ENCODE measurements around the gene PLPPR5.
"Not testable (repeated sequence)": the region's sequence is repeated elsewhere in the genome, so short reads cannot be mapped to it uniquely, and the experiment has no call there.

PLPPR5 gene

DNA sequence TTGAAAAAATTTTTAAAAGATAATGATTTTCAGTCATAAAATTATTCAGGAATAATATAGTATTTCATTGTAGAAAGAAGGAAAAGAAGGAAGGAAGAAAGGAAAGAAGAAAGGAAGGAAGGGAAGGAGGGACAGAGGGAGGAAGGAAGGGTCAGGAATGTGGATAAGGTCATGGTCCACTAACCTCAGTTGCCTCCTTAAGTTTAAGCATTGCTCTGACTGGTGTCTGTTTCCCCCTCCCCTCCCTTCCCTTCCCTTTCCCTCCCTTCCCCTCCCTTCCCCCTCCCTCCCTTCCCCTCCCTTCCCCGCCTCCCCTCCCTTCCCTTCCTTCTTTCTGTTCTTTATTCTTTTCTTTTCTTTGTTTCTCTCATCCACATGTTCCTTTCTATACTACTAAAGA, 95.7 kb downstream of the PLPPR5 start:
- no peak for DNase-seq

DNA sequence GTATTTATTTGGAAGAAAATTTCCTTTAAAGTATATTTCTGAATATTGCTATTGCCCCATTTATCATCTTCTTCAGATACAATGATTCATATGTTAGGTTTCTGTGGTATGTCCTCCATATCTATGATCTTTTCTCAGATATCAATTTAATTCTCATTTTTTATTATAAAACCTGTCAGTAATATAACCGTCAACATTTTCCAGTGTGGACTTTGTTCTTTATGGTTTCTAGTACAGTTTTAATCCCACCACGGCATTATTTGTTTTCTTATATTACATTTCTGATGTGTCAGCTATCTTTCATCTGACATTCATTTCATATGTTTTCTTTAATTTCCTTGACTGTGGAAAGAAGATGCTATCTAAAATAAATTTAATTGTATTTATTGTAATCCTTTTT, 97.9 kb downstream of the PLPPR5 start:
- DNase-seq = no peak

DNA sequence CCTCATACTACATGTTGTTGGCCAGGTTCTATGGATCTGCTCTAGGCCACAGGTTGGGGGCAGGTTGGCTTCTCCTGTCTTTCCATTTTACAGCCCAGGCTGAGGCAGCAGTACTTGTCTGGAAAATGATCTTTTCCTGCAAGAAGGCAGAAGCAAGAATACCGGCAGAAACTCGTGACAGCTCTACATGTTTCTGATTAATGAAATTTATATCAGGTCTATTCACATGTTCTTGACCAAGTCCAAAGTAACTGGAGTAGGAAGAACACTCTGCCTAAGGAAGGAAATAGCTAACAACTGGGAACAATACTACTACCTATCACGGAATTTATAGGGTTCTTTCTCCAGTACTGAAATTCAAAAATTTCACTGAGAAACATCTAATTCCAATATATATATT, 98.3 kb downstream of the PLPPR5 start:
- no peak for DNase-seq

DNA sequence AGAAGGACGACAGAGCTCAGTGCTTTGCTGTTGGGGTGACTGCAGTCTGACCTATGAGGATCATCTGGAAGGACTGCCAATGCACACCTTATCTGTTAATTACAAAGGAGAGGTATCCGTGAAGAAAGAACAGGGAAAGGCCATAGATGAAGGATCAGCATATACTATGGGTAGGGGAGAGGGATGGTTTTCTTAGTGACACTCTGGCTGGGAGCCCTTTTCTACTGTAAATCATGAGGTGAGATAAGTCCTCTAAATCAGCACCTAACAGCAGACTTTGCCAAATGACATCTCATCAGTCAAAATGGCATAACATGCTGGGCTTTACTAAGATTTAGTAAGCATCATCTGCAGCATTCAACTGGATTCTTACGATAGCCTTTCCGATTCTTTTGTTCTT, 100.0 kb downstream of the PLPPR5 start:
- no peak for DNase-seq

DNA sequence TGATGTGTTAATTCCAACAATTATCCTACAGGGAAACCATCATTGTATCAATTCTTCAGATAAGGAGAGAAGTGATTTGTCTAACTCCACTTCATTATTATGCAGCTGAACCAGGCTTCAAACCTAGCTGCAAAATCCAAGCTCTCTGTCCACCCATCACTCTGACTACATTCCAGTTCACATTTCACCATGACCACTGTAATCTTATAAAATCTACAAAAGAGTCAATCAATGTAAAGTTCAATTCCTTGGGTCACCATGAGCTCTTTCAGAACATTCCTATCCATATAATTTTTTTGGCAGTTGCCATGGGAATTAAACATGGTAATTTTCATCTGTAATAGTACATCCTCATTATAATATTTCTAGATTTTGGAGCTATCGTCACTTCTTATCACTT, 100.9 kb downstream of the PLPPR5 start:
- DNase-seq = no peak

DNA sequence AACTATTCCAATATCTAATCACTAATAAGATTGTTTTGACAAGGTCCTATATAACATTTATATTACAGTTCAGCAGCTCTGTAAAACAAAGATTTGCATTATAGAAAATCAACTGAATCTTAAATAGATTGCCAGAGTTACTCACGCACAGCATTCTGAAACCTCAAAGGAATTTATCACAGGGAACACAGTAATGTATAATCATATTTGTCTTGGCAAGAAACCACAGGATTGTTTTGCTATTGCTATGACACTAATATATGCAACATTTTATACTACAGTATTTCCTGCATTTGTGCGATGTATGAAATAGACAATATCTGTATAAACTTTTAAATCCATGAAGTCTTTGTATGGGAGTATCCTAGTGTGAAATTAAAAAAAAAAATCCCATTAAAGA, 101.4 kb downstream of the PLPPR5 start:
- no peak for DNase-seq

DNA sequence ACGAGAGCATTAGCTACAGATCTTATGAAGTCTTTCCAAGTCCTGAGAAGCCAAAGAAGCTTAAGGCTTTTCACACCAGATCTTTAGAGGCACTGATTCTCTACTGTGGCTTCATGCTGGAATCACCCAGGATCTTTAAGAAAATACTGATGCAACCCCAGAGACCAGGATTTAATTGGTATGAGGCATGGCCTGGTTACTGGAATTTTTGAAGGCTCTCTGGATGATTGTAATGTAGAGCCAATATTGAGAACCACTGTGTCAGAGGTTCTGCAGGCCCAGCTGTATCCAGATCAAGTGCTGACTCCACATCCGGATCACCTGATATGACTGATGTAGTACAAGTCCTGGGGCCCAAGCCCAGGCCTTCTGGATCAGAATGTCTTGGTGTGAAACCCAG, 105.7 kb downstream of the PLPPR5 start:
- DNase-seq = no peak

DNA sequence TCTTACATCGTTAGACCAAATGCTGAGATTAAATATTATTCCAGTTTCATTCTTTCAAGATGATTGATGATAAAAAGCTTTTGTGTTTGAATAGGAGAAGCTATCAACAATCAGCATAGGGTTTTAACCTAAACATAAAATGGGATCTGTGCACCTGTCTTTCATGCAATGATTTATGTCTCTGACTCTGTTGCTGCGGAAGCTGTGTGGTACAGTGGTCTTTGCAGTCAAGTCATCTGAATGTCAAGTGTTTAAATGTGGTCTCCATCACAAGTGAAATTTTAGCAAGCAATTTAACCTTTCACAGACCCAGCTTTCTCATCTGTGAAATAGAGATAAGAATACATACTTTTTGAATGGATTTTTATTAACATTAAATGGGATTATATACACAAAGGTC, 107.2 kb downstream of the PLPPR5 start:
- no peak for DNase-seq

DNA sequence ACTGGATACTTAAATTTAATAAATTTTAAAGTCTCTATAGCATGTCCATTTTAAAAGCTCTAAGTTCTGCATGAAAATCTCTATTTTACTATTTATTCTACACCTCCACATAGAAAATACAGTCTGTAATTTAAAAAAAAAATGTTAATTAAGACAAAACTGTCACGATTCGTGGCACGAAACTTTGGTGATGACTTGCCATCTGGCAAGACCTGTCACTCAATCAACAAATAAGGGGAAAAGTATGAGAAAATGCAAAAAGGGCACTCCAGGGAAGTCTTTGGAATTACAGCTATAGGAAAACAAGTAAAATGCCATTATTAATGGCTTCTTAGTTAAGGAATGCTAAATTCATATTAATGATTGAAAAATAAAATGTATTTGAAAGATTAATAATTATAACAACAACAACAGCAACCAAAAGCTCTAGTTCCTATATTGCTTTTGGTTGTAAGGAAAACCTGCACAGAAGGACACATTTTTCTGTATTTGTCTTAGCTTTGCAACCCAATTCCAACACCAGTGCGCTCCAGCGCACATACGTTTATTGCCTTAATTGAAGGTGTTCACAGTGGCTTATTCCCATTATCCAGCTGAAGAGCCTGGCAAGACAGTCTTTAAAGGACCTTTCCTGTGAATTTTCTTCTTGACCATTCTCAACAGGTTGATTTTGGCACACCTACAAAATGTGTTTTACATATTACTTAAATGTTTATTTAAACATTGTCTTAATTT, 107.8 kb downstream of the PLPPR5 start:
- no peak for DNase-seq

DNA sequence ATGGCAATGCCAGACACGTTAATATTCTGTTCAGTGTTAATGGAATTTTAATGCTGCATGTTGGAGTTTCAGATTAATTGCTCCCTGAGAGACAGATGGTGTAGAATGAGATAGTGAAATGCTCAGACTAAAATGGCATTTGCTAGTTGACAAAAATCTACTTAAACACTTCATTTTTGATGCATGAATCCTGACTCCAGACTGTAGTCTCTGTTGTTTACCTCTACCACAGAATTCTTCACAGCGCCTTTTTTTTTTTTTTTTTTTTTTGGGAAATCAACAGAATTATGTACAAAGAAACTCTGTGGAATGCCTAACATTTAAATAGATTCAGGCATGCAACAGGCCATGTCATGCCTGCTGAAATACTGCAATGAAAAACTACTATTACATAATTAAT, 111.3 kb downstream of the PLPPR5 start:
- DNase-seq = no peak

DNA sequence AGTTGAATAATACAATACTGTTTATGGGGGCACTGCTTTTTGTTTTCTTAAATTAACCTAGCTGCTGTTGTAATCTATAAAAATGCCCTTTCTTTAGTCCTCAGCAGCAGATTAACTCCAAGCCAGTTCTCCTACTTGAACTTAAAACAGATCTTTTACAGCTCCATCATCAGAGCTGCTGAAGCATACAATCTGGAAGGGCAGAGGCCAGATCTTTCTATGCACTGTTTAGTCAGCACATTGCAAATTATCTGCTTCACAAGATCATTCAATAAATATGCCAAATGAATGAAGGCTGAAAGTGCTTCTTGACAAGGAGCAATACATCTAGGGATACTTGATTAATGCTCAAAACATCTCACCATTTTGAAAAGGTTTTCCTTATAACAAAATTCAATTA, 115.8 kb downstream of the PLPPR5 start:
- DNase-seq = no peak

DNA sequence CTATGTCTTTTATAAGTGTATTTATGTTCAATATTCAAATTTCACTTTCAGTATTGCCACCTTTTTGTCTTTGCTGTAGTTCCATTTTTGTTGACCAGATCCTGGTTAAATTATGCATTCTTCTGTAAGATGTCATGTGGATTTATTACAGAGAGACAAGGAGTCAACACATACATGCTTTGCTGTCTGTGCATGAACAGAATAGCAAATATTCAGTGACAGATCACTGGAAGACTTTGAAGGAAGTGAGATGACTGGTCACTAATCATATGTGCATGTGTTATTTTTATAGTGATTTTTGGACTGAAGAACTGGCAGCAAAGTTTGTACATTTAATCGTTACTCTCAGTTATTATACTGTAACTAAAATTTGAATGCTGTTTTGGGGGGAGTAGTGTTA, 117.2 kb downstream of the PLPPR5 start:
- DNase-seq = no peak

DNA sequence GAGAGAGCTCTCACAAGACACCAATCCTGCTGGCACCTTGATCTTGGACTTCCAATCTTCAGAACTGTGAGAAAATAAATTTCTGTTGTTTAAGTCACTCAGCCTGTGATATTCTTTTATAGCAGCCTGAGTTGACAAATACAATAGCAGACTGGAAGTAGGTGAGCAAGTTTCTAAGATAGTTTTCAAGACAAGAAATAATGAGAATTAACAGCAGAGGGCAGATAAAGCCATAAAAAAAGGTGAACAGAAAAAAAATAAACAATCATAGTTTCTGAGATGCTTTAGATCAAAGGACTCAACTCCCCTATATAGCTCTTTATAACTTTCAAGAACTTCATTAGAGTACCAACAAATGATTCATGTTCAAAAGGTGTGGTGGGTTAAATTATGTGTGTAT, 119.8 kb downstream of the PLPPR5 start:
- no peak for DNase-seq

DNA sequence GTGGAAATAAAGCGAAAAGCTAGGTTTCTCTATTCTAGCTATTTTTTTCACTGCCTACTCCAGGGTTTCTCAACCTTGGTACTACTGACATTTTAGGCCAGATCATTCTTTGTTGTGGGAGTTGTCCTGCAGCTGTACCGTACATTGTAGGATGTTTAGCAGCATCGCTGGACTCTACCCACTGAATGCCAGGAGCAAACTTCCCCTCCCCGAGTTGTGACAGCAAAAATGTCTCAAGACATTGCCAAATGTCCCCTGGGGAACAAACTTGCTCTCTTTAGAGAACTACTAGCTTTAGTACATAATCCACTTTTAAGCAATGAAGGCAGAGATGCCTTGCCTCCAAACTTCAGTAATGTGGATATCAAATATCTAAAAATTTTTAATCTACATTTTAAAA, 122.8 kb downstream of the PLPPR5 start:
- no peak for DNase-seq

DNA sequence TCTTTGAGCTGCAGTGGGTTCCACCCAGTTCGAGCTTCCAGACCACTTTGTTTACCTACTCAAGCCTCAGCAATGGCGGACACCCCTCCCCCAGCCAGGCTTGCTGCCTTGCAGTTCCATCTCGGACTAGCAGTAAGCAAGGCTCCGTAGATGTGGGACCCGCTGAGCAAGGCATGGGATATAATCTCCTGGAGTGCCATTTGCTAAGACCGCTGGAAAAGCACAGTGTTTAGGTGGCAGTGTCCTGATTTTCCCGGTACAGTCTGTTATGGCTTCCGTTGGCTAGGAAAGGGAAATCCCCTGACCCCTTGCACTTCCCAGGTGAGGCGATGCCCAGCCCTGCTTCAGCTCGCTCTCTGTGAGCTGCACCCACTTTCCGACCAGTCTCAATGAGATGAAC, 123.4 kb downstream of the PLPPR5 start:
- not testable (repeated sequence) for DNase-seq

DNA sequence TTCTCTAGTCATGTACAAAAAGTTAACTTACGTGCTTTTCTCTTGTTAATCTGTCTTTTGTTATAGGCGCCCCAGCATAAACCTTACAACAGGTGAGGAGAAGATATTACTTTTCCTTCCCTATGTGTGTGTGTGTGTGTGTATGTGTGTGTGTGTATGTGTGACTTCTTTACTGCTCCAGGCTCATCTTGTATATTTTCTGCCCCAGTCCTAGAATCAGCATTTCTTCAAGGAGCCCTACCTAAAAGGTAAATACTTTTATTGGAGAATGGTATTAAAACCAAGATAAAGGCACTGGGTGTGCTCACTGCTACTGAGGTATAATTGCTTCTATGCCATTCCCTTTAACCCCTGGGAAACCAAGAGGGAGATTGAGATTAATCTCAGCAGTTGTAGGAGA, 129.8 kb downstream of the PLPPR5 start:
- DNase-seq = no peak

DNA sequence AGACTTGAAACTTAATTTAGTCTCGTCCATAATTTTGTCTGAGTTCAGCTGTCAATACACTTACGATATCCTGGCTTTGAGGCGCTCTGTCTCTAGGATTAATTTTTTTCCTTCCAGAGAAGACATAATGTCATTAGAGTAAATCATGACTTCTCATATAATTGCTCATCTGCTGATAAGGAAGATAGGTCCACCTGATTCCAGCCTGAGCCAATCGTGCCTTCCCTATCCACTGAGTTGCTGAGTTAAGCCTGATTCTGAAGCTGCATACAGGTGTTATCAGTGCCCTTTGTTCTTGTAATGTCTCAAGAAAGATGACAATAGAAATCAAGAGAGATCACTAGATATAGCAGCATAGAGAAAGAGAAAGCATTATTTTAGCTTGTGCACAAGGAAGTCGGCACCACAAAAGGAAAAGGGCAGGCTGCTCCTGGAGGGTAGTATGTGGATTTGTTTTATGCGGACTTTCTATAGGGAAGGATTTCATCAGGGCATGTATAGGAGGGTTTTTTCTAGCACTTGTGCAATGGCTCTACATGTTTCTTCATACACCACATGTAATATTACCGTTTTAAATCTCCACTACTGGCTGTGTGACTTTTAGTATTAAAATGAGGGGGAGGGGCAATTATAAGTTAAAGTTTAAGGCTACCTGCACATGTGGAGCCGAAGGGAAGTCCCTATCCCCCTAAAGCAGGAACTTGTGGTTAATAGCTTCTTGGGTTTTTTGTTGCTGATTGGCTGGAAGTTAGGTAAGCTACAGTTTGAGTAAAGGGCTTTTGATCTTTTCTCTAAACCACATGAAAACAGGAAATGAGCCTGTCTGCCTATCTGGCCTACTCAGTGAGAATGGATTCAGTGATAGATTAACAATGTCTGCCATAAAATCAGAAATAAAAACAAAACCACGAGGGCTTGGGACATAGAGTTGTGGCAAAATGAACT, 133.4 kb downstream of the PLPPR5 start:
- DNase-seq = peak; percentile 82 to 87

DNA sequence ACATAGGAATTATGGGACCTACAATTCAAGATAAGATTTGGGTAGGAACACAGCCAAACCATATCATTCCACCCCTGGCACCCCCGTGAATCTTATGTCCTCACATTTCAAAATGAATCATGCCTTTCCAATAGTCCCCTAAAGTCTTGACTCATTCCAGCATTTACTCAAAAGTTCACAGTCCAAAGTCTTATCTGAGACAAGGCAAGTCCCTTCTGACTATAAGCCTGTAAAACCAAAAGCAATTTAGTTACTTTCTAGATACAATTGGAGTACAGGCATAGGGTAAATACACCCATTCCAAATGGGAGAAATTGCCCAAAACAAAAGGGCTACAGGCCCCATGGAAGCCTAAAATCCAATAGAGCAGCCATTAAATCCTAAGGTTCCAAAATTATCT, 138.9 kb downstream of the PLPPR5 start:
- no peak for DNase-seq

DNA sequence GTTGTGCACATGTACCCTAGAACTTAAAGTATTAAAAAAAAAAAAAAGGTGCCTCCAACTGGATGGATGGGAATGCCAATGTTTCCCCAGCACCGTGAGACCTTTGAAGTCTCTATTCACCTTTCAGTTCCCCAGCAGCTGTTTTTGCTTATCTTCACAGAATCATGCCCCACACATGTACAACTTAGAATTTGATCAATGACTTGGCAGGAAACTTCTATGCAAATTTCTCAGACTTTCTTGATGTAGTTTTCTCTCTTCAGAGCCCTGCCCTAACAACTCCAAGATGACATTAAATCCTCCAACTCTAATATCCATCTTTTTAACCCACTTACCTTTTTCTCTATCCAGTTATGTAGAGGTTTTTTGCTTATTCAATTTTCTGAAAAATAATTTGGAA, 144.3 kb downstream of the PLPPR5 start:
- no peak for DNase-seq

DNA sequence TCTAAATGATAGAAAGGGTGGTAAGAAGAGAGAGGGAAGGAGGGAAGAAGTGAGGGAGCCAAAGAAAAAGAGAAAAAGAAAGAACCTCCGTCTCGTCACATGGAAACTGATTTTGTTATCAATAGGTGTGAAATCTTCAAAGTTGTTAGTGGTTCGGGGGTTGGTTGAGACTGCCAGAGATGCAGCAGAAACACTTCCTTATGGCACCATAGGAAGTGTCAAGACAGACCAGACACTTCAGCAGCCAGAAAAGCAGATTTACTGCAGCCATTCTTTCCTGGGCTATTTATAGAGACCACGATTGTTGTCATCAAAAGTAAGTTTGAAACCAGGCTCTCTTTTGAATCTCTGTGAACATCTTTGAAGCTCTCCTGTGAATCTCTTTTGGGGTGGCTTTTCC, 150.5 kb downstream of the PLPPR5 start:
- DNase-seq = no peak

DNA sequence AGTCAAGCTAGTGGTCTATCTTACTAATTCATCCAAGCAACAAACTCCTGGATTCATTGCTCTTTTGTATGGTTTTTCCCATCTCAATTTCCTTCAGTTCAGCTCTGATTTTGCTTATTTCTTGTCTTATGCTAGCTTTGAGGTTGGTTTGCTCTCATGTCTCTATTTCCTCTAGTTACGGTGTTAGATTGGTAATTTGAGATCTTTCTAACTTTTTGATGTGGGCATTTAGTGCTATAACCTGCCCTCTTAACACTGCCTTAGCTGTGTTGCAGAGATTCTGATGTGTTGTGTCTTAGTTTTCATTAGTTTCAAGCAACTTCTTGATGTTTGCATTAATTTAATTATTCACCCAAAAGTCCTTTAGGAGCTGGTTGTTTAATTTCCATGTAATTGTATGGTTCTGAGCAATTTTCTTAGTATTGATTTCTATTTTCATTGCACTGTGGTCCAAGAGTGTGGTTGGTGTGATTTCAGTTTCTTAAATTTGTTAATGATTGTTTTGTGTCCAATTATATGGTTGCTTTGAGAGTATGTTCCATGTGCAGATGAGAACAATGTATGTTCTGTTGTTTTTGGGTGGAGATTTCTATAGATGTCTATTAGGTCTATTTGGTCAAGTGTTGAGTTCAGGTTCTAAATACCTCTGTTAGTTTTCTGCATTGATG, 154.6 kb downstream of the PLPPR5 start:
- no peak for DNase-seq

DNA sequence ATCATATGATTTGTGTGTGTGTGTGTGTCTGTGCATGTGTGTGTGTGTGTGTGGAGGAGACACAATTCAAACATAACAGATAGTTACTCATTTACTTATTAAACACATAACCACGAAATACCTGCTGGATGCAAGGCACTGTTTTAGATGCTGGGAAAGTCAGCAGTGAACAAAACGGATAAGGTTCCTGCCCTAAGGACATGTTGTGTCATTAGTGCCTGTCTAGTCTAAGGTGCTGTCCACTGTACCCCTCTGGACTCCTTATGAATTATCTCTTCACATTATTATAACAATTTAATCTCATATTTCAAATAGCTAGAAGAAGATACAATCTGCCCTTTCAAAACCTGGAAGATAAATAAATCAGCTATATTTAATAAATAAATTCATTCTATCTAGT, 162.4 kb downstream of the PLPPR5 start:
- no peak for DNase-seq
